Fibroblast of upper back skin (primary cell): ENCODE measurements around the gene OR4L1.
"Not testable (repeated sequence)": the region's sequence is repeated elsewhere in the genome, so short reads cannot be mapped to it uniquely, and the experiment has no call there.

Experiments used
- DNase-seq: peaks from one replicate; pipeline ENCODE4 v3.0.0-alpha.2; 2013

OR4L1 gene, protein sequence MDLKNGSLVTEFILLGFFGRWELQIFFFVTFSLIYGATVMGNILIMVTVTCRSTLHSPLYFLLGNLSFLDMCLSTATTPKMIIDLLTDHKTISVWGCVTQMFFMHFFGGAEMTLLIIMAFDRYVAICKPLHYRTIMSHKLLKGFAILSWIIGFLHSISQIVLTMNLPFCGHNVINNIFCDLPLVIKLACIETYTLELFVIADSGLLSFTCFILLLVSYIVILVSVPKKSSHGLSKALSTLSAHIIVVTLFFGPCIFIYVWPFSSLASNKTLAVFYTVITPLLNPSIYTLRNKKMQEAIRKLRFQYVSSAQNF

DNA sequence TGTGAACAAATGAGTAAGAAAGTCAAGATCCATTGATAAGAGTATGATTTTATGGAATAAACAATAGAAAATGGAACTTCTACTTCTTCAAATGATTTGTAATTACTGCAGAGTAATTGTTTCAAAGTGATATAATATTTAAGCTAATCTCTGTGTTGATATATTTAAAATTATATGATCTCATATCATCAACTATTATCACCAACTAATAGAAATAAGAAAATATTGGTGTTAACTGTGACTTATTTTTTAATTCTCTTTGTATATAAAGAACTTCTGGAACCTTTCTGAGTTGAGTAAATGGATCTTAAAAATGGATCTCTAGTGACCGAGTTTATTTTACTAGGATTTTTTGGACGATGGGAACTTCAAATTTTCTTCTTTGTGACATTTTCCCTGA lies at the start of gene OR4L1:
TSS of gene OR4L1 (plus strand) at position 301 of the 400 bp plus-strand sequence. CDS start at position 301, 0 bp downstream.
- DNase-seq, result no peak

- no peak for DNase-seq
Observed at GRCh38 chr14:20019257-20019865, 40.5 kb upstream of the OR4L1 start, which contains the start of gene OR4K14. Gene OR4K14, minus strand, starts transcription at chr14:20019307. Its CDS starts 4,114 bp downstream, at chr14:20015193.

GRCh38 chr14:20031058-20031457 lies 28.8 kb upstream of the OR4L1 start:
- DNase-seq, result no peak

GRCh38 chr14:20035449-20035848 lies 24.4 kb upstream of the OR4L1 start:
- no peak for DNase-seq

DNA sequence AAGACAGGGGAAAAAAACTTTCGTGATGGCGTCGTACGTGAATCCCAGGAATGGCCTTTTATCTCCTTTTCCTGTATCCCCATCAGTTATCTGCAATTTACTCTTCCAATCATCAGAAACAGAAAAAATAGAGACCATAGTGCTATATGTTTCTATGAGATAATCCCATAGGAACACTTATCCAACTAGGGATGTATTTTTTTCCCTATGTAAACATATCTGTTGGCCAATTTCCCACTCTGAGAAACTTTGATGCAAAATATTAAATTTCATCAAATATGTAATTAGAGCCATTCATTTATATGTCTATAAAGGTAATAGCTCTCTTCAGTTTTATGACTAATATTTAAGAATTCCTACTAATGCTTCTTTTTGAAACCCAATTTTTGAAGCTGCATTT lies 23.9 kb upstream of the OR4L1 start, which contains the start of gene OR4K13:
TSS of gene OR4K13 (minus strand) at position 101 of the 400 bp plus-strand sequence. CDS start 1,280 bp downstream, outside the sequence.
- DNase-seq, result no peak

DNA sequence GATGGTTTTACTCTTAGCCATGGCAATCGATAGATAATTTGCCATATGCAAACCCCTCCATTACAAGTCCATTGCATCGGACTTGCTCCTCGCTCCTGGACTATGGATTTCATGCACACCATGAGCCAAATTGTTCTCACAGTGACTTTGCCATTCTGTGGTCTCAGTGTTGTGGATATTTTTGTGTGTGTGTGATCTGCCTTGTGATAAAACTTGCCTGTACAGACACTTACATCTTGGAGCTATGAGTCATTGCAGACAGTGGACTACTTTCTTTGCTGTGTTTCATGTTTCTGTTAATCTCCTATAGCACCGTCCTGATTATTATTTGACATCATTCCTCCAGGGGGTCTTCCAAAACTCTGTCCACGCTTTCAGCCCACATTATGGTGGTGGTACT lies 15.6 kb upstream of the OR4L1 start:
- DNase-seq, result no peak

DNA sequence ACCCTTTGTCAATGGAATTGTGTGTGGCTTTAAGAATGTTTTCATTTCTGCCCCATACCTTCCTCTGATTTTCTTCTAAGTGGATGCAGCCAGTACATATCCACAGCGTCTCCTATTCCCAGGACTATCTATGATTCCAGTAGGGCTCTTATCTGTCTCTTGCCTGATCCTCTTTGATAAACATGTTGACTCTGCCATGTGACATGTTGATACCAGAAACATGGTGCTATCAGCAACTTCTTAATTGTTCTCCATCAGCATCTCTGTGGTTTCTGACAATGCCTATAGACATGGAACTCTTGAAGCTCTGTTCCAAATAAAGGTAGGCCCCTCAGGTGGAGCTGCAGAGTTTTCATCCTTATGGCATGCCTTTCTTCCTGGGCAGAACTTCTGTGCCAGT lies 11.6 kb upstream of the OR4L1 start:
- DNase-seq, result no peak

GRCh38 chr14:20092050-20092449 lies 32.2 kb downstream of the OR4L1 start:
- no peak for DNase-seq

DNA sequence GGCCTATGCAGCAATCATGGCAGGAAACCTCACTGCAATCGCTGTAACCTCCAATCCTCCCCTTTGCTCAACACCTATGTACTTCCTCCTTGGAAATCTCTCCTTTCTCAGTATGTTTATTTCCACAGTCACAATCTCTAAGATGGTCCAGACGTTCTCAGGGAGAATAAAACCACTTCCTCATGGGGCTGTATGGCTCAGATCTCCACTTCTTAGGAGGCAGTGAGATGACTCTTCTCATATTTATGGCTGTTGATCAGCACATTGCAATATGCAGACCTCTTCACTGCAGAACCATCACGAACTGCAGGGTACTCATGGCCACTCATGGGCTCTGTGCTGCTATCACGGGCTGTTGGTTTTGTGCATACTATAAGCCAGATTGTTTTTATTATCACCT lies 33.6 kb downstream of the OR4L1 start:
- DNase-seq, result no peak

DNA sequence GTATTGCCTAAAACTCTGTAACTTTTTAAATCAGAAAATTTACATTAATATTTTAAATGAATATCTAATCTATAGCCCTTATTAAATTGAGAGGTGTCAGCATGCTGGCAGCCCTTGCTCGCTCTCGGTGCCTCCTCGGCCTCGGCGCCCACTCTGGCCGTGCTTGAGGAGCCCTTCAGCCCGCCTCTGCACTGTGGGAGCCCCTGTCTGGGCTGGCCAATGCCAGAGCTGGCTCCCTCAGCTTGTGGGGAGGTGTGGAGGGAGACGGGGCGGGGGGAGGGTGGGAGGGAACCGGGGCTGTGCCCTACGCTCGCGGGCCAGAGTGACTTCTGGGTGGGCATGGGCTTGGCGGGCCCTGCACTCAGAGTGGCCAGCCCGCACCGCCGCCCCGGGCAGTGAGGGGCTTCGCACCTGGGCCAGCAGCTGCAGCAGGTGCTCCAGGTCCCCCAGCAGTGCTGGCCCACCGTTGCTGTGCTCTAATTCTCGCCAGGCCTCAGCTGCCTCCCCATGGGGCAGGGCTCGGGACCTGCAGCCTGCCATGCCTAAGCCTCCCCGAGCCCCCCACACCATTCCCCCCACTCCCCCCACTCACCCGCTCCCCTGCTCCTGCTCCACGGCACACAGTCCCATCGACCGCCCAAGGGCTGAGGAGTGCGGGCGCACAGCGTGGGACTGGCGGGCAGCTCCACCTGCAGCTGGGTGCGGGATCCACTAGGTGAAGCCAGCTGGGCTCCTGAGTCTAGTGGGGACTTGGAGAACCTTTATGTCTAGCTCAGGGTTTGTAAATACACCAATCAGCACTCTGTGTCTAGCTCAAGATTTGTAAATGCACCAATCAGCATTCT lies 39.3 kb downstream of the OR4L1 start:
- DNase-seq, result not testable (repeated sequence)

DNA sequence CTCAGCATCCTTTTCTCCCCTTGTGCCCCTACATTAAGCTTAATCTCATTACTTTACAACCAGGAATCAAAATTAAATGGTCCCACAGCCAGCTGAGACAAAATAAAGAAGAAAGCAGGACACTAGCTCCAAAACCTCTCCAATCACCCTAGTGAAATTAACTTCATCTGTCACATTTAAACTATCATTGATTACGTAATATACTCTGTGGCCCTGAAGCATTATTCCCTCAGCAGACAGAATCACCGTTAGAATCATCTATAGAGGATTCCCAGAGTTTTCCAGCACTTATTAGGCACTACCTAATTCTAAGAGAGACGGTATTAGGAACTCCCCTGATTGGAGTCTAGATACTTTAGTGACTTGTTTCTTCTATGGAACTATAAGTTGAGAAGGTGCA lies 50.6 kb downstream of the OR4L1 start, which contains the start of gene OR4K17:
TSS of gene OR4K17 (plus strand) at position 302 of the 400 bp plus-strand sequence. CDS start 6,761 bp downstream, outside the sequence.
- no peak for DNase-seq
